Measurements from ENCODE around the gene NUCKS1. TPM values are rescaled to one million over a fixed set of nuclear protein-coding genes. Genes with fewer than 3 reads are reported as not detected.

NUCKS1 gene
- total and polyA plus RNA-seq, 2 donors from 2014 or later, result 101 to 182 TPM

- Histone ChIP-seq H3K4me3 (ENCODE audit: low read length in 3 of 3) (no peak overlapping the region), H3K9me3 (ENCODE audit: control insufficient read depth in 2 of 3, insufficient read depth in 1 of 3, low read length in 3 of 3) (no peaks in the 10 kb centered on the region), H3K27ac (ENCODE audit: low read depth in 2 of 2, low read length in 2 of 2) (no peak overlapping the region), H3K27me3 (ENCODE audit: control insufficient read depth, insufficient read depth, low read length) (no peaks in the 10 kb centered on the region), H3K4me1 (ENCODE audit: control insufficient read depth in 2 of 3, insufficient read depth in 2 of 3, low read depth in 1 of 3, low read length in 3 of 3) (peaks cover 0 to 17% (median 9%) of the 10 kb centered on the region in 3 donors), H3K9ac (ENCODE audit: low read length in 3 of 3) (no peak overlapping the region), H3K36me3 (ENCODE audit: control insufficient read depth in 2 of 3, insufficient read depth in 3 of 3, low read length in 3 of 3) (peaks cover 0 to 4% (median 0%) of the 10 kb centered on the region in 3 donors)
- intact Hi-C loops (cut with DNase I), result loop anchor here (10.0 kb wide), 1 partner anchor 45 kb away; no protein-coding TSS in a partner anchor
- FAIRE-seq (no peak), DNase-seq (no peak)
- TF ChIP-seq CTCF (IDR thresholded peaks at IDR 0.05; ENCODE audit: borderline replicate concordance, extremely low read depth, insufficient read depth), result no peak
Measured at GRCh38 chr1:205709640-205710039, 40.3 kb downstream of the NUCKS1 start.

- Histone ChIP-seq H3K4me3 (ENCODE audit: low read length in 3 of 3) (no peak overlapping the region), H3K27ac (ENCODE audit: low read depth in 2 of 2, low read length in 2 of 2) (peak overlapping the region in 1 of 2 donors; percentile 10), H3K4me1 (ENCODE audit: control insufficient read depth in 2 of 3, insufficient read depth in 2 of 3, low read depth in 1 of 3, low read length in 3 of 3) (peaks cover 0 to 17% (median 9%) of the 10 kb centered on the region in 3 donors), H3K9ac (ENCODE audit: low read length in 3 of 3) (no peak overlapping the region), H3K9me3 (ENCODE audit: control insufficient read depth in 2 of 3, insufficient read depth in 1 of 3, low read length in 3 of 3) (no peaks in the 10 kb centered on the region), H3K36me3 (ENCODE audit: control insufficient read depth in 2 of 3, insufficient read depth in 3 of 3, low read length in 3 of 3) (peaks cover 0 to 4% (median 0%) of the 10 kb centered on the region in 3 donors), H3K27me3 (ENCODE audit: control insufficient read depth, insufficient read depth, low read length) (no peaks in the 10 kb centered on the region)
- TF ChIP-seq CTCF (IDR thresholded peaks at IDR 0.05; ENCODE audit: borderline replicate concordance, extremely low read depth, insufficient read depth), result no peak
- FAIRE-seq (no peak), DNase-seq (peak in 1 of 5 donors; percentile 55)
- intact Hi-C loops (cut with DNase I), result no loop called here
Measured at GRCh38 chr1:205709059-205709398, 41.0 kb downstream of the NUCKS1 start.

- DNase-seq (no peak), FAIRE-seq (no peak)
- intact Hi-C loops (cut with DNase I), result no loop called here
- Histone ChIP-seq H3K4me1 (ENCODE audit: control insufficient read depth in 2 of 3, insufficient read depth in 2 of 3, low read depth in 1 of 3, low read length in 3 of 3) (peaks cover 0 to 17% (median 9%) of the 10 kb centered on the region in 3 donors), H3K36me3 (ENCODE audit: control insufficient read depth in 2 of 3, insufficient read depth in 3 of 3, low read length in 3 of 3) (peaks cover 0 to 4% (median under 1%) of the 10 kb centered on the region in 3 donors), H3K4me3 (ENCODE audit: low read length in 3 of 3) (no peak overlapping the region), H3K27ac (ENCODE audit: low read depth in 2 of 2, low read length in 2 of 2) (peak overlapping the region in 1 of 2 donors; percentile 44), H3K9ac (ENCODE audit: low read length in 3 of 3) (no peak overlapping the region), H3K9me3 (ENCODE audit: control insufficient read depth in 2 of 3, insufficient read depth in 1 of 3, low read length in 3 of 3) (no peaks in the 10 kb centered on the region), H3K27me3 (ENCODE audit: control insufficient read depth, insufficient read depth, low read length) (no peaks in the 10 kb centered on the region)
- no peak for TF ChIP-seq CTCF (IDR thresholded peaks at IDR 0.05; ENCODE audit: borderline replicate concordance, extremely low read depth, insufficient read depth)
Measured at GRCh38 chr1:205706601-205707502, 43.1 kb downstream of the NUCKS1 start.
